K562 treated with DMSO at 1 percent for 4 hours (cell line): ENCODE measurements around the gene TUSC1. TPM values are rescaled to one million over a fixed set of nuclear protein-coding genes. Genes with fewer than 3 reads are reported as not detected.

Experiments
- total RNA-seq: library from RNA; unstranded; fragments of 300-600 nt; gene quantifications from 2 replicates; pipeline ENCODE4 v1.2.3, GENCODE V29; 2022; ENCODE audit not compliant: insufficient read depth

TUSC1 gene
- total RNA-seq = not detected in 2 replicates

DNA sequence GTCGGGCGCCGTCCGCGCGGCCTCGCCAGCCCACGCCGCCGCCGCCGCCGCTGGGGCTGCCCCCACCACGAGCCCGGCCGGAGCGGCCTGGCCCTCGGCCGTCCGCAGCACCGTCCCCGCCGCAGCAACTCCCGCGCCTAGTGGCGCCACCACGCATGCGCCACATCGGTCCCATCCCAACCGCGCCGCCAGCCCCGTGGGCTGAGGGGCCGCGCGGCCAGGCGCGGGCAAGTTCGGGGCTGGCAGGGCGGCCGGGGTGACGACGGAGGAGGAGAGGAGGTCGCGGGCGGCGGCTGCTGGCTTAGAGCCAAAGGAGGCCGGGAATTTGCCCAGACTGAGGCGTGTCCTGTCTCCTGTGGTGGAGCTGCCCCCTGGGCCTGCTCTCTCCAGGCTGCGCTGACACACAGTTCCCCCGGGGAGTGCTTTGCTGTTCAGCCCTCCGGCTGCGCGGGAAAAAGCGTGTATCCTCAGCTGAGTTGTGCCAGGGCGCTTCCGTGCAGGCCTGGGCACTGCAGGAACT is at the start of gene TUSC1:
Gene TUSC1 (minus strand): TSS at position 298 of the 520 bp plus-strand sequence. CDS start 132 bp downstream, at position 166.

